Muscle of leg (tissue), 11 donors: ENCODE data around the gene METTL15. TPM values are rescaled to one million over a fixed set of nuclear protein-coding genes. Genes with fewer than 3 reads are reported as not detected.
A peak's percentile ranks its signal among the peaks of the same experiment; 100 is the strongest.

ENCODE experiments used
- DNase-seq: peaks from one replicate; pipeline ENCODE4 v3.0.0; 2013
- H3K27ac ChIP-seq: one replicate; pipeline ENCODE4 v1.5.1; 2013; ENCODE audit warnings: mild to moderate bottlenecking, low read length, control low read depth
- H3K27me3 ChIP-seq: one replicate; pipeline ENCODE4 v1.6.1; 2013; ENCODE audit warnings: low read length; ENCODE audit not compliant: control insufficient read depth, insufficient read depth
- H3K36me3 ChIP-seq: one replicate; pipeline ENCODE4 v1.6.1; 2013; ENCODE audit warnings: low read length; ENCODE audit not compliant: control insufficient read depth, insufficient read depth
- H3K4me1 ChIP-seq: one replicate; pipeline ENCODE4 v1.6.1; 2013; ENCODE audit warnings: low read length; ENCODE audit not compliant: control insufficient read depth, insufficient read depth
- H3K4me3 ChIP-seq: one replicate; pipeline ENCODE4 v1.5.1; 2013; ENCODE audit warnings: low read length, control low read depth
- H3K9me3 ChIP-seq: replicated peaks from 2 replicates; pipeline ENCODE4 v1.6.1; 2013; ENCODE audit warnings: low read depth, low read length; ENCODE audit not compliant: control insufficient read depth
- WGBS: methylation state at CpG from one replicate; pipeline ENCODE4 v1.1.5; 2013; ENCODE audit warnings: missing lambda C conversion rate; ENCODE audit not compliant: insufficient coverage; 5-methylcytosine and 5-hydroxymethylcytosine counted together
- polyA plus RNA-seq, 8 donors: library from polyadenylated mRNA; unstranded; fragments of 120-200 nt; gene quantifications; one replicate each; pipeline versions ENCODE4 v1.2.1 to v1.2.3, GENCODE V29; 2013; ENCODE audit warnings: inconsistent platforms in 1 of 8, low replicate concordance in 1 of 8; ENCODE audit not compliant: insufficient read length in 8 of 8, insufficient read depth in 1 of 8
- total RNA-seq: library from RNA; stranded (reverse); fragments of 120-200 nt; gene quantifications from one replicate; pipeline ENCODE4 v1.2.4, GENCODE V29; 2013

The METTL15 gene
- total and polyA plus RNA-seq, 9 donors: 9.5 to 14.6 (median 11.4) TPM

DNA sequence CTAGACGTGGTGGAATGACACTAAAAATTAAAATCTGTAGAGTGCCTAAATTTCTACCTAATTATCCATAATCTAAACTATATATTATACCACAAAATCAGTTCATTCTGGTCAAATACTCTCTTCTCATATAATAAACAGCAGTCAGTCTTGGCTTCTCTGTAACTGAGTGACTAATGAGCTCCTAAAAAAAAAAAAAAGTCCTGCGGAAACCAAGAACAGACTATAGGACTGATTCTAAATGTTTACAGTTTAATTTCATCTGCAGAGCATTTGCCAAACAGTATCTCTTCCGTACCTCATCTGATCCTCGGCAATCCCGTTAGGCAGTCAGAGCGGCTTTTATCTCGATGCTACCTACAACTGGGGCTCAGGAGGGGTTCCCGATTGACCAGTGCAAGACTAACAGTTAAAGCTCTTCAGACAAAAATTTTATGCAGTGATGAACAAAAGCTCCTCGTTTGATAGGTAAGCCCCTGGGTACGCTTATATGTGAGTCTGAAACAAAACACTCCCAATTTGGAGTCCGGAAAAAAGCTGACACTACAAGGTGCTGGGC lies 918 bp upstream of the METTL15 start:
- Histone ChIP-seq H3K9me3 (no peaks in the 10 kb centered on the region), H3K27me3 (no peaks in the 10 kb centered on the region), H3K4me1 (peaks cover 9% of the 10 kb centered on the region), H3K27ac (peak overlapping the region; percentile 95), H3K4me3 (peak overlapping the region; percentile 87), H3K36me3 (no peaks in the 10 kb centered on the region)
- no peak for DNase-seq
- WGBS: 0% methylated on average over 3 of the region's 11 CpGs

DNA sequence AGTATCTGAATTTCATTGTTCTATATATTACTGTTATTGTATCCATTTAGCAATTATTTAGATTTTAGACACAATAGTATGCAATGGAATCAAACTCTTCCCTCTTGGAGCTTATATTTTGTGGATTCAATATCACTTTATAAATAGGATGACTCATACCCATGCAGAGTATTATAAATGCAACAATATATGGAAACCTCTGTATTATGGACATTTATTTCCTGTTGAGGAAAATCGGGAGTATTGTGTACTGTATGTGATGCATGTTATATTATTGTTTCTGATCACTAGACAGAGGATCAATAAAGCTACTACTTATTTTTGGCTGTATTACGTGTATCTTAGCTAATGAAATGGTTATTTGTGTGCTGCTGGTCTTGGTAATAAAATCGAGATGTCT lies 770 bp downstream of the METTL15 start:
- DNase-seq: peak; percentile 19
- no CpG with 5 or more reads among the region's 3 CpGs for WGBS
- Histone ChIP-seq H3K4me3 (peak overlapping the region; percentile 66), H3K27me3 (no peaks in the 10 kb centered on the region), H3K4me1 (peaks cover 9% of the 10 kb centered on the region), H3K9me3 (no peaks in the 10 kb centered on the region), H3K27ac (peak overlapping the region; percentile 98), H3K36me3 (peaks cover 1% of the 10 kb centered on the region)

DNA sequence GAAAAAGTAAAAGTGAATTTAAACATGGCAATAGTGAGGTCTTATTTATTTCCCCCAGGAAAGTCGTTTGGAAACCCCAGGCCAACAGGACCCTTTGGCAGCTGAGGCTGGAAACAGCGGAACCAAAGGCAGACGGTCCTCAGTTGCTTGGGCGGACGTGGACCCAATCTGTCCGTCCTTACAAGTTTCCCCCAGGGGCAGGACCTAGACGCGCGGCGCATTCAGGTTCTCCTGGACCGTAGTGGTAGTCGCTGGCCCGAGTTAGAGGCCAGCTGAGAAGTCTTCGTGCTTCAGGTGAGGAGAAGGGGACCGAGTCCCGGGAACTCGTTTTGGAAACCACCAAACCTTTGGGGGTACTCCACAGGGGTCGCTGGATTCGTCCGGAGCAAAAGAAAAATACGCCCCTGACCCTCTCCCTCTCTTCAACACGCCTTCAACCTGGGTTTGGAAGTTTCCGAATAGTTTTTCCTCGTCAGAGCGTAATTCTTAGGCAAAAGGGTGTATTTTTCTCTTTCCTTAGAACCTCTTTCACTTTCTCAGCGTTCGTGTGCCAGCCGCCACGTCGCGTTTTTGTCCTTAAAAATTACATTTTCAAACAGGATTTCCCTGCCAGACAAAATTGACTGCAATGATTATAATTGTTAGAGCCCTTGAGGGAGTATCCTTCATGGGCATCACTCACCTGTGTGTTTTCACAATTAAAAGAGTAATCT lies 2.1 kb downstream of the METTL15 start:
- 0% methylated on average over 15 of the region's 31 CpGs for WGBS

DNA sequence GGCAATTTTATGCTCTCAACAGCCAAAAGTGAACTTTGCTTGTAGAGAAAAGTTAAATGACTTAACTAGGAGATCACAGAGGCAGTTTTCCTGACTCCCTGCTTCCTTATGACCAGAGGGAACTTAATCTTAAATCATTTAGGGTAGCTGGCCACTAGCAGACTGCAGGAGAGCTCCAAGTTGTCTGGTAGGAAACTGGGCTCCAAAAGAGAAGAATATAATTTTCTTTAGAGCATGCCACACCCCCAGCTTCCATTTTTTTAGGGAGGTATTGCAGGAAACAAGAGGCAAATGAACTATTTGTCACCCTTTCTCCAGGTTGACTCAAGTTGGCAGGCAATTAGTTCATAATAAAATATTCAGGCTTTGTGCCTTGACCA lies 2.6 kb downstream of the METTL15 start:
- H3K4me1 ChIP-seq: peaks cover 9% of the 10 kb centered on the region
- H3K27ac ChIP-seq: peak overlapping the region; percentile 98

More for the DNA sequence above, 2.1 kb downstream of the METTL15 start:
- H3K36me3 ChIP-seq: peaks cover 2% of the 10 kb centered on the region
- DNase-seq: peak; percentile 89
- H3K27ac ChIP-seq: peak overlapping the region; percentile 98
- H3K9me3 ChIP-seq: no peaks in the 10 kb centered on the region
- H3K4me1 ChIP-seq: peaks cover 9% of the 10 kb centered on the region
- no peaks in the 10 kb centered on the region for H3K27me3 ChIP-seq
- H3K4me3 ChIP-seq: peak overlapping the region; percentile 79

DNA sequence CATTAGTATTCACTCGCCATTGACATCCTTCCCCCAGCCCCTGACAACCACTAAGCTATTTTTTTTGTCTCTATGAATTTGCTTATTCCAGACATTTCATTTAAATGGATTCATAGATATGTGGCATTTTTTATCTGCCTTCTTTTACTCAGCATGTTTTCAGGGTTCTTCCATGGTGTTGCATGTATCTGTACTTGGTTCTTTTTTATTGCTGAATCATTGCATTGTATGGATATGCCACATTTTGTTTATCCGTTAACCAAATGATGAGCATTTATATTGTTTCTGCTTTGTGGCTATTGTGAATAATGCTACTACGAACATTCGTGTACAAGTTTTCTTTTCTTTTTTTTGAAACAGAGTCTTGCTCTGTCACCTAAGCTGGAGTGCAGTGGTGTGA lies 5.9 kb downstream of the METTL15 start:
- no peak for DNase-seq
- 94% methylated on average over 2 of the region's 4 CpGs for WGBS

More for the DNA sequence above, 2.6 kb downstream of the METTL15 start:
- Histone ChIP-seq H3K9me3 (no peaks in the 10 kb centered on the region), H3K27me3 (no peaks in the 10 kb centered on the region), H3K4me3 (peak overlapping the region; percentile 79), H3K36me3 (peaks cover 5% of the 10 kb centered on the region)
- DNase-seq: peak; percentile 62

DNA sequence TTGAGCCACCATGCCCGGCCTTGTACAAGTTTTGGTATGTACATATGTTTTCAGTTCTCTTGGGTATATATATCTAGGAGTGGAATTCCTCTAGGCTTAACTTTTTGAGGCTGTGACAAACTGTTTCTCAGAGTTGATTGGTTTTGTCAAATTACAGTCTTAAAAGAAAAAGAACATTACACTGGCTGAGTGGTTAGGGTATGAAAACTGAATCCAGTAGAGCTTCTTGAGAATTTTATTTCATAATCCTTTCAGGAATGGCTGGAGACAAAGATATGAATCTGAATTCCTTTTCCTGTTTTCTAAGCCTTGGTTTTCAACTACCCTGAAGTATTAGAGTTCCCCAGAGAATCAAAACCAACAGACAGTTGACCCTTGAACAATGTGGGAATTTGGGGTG lies 6.5 kb downstream of the METTL15 start:
- Histone ChIP-seq H3K27me3 (no peaks in the 10 kb centered on the region), H3K4me3 (no peak overlapping the region), H3K27ac (no peak overlapping the region), H3K36me3 (peaks cover 6% of the 10 kb centered on the region), H3K9me3 (no peaks in the 10 kb centered on the region), H3K4me1 (no peaks in the 10 kb centered on the region)
- no peak for DNase-seq
- no CpG with 5 or more reads among the region's 1 CpG for WGBS

More for the DNA sequence above, 5.9 kb downstream of the METTL15 start:
- Histone ChIP-seq H3K36me3 (peaks cover 6% of the 10 kb centered on the region), H3K27ac (no peak overlapping the region), H3K9me3 (no peaks in the 10 kb centered on the region), H3K27me3 (no peaks in the 10 kb centered on the region), H3K4me1 (no peaks in the 10 kb centered on the region), H3K4me3 (no peak overlapping the region)

DNA sequence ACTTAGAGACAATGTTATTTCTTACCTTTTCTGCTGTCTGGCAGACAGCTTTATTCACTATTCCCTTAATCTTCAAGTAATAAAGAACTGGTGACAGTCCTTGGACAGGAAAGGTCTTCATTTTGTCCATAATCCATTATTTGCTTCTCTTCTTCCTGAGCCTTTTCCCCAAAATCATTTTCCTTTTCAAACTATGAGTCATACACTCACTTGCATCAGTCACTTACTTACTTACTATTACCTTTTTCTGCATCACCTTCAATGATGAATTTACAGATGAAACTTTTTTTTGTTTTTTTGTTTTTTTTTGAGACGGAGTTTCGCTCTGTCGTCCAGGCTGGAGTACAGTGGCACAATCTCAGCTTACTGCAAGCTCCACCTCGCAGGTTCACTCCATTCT lies 9.5 kb downstream of the METTL15 start:
- Histone ChIP-seq H3K36me3 (peaks cover 6% of the 10 kb centered on the region), H3K27ac (no peak overlapping the region), H3K4me1 (no peaks in the 10 kb centered on the region), H3K4me3 (no peak overlapping the region), H3K27me3 (no peaks in the 10 kb centered on the region), H3K9me3 (no peaks in the 10 kb centered on the region)
- no CpG with 5 or more reads among the region's 4 CpGs for WGBS
- no peak for DNase-seq

DNA sequence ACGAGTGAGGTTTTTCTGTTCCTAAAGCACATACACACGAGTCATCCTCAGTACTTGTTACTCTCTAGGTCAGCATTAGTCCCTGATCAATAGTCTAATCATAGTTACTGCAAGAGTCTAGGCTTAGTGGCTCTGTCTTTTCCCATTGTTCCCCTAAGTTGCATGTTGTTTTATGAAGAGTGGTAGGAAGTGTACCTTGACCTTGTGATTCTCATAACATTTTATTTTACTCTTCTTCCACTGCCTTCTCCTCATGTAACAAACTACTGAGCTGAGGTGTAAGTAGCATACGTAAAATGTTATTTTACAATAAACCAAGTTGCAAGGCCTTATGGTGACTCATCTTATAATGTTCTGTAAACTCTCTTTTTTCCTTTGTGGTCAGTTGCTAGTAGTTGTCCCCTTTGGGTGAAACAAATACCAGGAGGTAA lies 15.0 kb downstream of the METTL15 start:
- Histone ChIP-seq H3K27me3 (no peaks in the 10 kb centered on the region), H3K9me3 (no peaks in the 10 kb centered on the region), H3K4me3 (no peak overlapping the region), H3K36me3 (no peaks in the 10 kb centered on the region), H3K27ac (no peak overlapping the region), H3K4me1 (no peaks in the 10 kb centered on the region)
- whole genome bisulfite sequencing: no CpG with 5 or more reads among the region's 3 CpGs
- no peak for DNase-seq

DNA sequence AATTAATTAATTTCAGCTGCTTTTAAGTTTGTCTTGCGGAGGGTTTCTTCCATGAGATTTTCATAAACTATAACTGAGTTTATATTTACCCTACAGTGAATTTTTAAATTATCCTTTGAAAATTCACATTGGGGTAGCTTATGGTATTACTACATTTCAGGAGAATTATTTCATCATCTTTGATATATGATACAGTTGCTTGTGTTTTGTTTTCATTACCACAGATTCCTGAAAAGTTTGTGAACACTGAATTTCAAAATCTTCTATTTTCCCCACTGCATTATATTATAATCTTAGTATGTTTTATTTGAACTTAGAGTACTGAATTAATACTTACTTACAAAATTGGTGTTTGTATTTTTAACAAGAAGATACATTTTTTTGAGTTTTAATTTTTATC lies 24.4 kb downstream of the METTL15 start:
- Histone ChIP-seq H3K9me3 (peaks cover 7% of the 10 kb centered on the region), H3K36me3 (peaks cover 7% of the 10 kb centered on the region), H3K4me1 (no peaks in the 10 kb centered on the region), H3K4me3 (no peak overlapping the region), H3K27ac (no peak overlapping the region), H3K27me3 (no peaks in the 10 kb centered on the region)
- WGBS: no CpG with 5 or more reads among the region's 1 CpG
- no peak for DNase-seq

DNA sequence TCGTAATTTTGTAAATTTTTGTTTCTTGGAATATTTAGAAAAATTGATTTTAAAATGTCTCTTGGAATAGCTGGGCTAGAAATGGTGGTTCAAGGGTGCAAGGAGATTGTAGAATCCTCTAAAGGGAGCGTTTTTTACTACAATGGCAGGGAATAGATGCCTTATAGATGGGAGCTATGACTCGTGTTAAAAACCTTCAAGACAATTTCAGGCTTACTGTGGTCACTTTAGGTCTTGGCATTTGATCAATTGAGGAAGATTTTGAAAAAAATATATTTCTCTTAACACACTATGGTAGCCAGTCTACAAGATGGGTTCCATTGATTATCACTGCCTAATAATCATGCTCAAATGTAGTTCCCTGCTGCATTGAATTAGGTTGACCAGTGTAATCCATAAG lies 25.0 kb downstream of the METTL15 start:
- Histone ChIP-seq H3K27ac (no peak overlapping the region), H3K4me1 (no peaks in the 10 kb centered on the region), H3K36me3 (peaks cover 7% of the 10 kb centered on the region), H3K4me3 (no peak overlapping the region), H3K27me3 (no peaks in the 10 kb centered on the region), H3K9me3 (peaks cover 9% of the 10 kb centered on the region)
- WGBS: 100% methylated on average over 2 of the region's 3 CpGs
- DNase-seq: no peak
